GM21360 (cell line): ENCODE results near the gene NFIC.
"Not testable (repeated sequence)": the region's sequence is repeated elsewhere in the genome, so short reads cannot be mapped to it uniquely, and the experiment has no call there.

Source experiments
- ATAC-seq: cut with Tn5 transposase; IDR thresholded peaks from one replicate; pipeline ENCODE4 v1.9.1; 2021; ENCODE audit warnings: mild to moderate bottlenecking, moderate library complexity; ENCODE audit not compliant: unreplicated experiment

NFIC gene

DNA sequence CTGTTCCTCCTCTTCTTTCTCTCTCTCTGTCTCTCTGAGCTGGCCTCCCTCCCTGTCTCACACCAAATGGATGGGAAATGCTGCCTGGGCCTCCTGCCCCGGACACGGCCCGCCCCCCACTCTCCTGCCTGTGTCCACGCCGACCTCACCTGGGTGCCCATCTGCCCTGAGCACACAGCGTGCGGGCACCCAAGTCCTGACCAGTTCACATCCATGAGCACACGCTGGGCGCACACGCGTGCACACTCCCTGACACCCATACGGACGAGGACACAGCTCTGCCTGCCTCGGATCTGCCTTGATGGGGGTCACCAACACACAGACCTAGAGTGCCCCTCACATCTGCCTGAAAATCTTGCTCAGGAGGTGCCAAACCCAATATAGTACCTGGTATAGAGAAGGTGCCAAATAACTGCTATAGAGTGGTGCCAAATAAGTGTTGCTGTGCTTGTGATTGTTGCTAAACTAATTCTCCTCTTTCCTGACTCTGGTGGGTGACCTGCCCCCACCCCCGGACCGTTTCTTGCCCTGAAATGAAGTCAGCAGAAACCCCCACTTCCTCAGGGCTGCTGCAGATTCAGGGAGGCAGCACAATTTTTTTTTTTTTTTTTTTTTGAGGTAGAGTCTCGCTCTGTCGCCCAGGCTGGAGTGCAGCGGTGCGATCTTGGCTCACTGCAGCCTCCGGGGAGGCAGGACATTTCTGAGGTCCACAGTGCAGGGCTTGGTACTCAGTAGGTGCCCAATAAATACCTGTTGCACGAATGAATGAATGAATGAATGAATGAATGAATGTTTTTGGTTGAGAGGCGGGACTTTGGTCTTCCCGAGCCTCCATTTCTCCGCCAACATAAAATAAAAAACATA lies 4.6 kb downstream of the NFIC start:
- no peak for ATAC-seq

DNA sequence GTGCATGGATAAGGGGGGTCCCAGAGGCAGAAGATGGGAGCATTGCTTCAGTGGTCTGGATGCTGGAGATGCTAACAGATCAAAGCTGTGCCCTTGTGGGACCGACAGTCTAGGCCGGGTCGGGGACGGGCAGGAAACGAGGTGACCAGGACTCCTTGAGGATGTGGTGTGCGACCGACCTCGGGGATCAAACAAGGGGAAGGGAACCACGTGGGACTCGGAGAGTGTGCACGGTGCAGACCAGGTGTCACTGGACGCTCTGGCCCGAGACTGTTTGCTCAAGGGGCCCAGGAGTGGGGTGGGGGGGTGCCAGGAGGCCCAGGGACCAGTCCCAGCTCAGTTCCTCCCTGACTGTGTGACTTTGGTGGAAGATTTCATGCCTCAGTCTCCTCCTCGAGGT lies 6.0 kb downstream of the NFIC start:
- no peak for ATAC-seq

DNA sequence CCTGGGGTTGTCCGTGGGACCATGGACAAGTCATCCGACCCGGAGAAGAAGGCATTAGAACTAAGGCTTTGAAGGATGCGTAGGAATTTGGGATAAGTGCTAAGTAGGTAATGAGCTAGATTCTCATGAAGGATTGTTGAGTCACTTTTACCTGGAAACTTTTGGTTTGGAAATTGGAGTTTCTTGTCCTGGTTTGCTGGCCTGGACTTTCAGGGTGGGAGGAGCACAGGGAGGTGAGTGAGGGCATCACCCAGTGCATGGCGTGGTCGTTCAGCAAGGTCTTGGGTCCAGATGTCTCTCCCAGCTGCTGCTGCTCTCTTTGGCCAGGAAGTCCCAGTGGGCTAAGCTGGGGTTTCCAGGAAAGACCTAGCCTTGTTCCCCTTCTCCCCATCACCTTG lies 7.6 kb downstream of the NFIC start:
- no peak for ATAC-seq

DNA sequence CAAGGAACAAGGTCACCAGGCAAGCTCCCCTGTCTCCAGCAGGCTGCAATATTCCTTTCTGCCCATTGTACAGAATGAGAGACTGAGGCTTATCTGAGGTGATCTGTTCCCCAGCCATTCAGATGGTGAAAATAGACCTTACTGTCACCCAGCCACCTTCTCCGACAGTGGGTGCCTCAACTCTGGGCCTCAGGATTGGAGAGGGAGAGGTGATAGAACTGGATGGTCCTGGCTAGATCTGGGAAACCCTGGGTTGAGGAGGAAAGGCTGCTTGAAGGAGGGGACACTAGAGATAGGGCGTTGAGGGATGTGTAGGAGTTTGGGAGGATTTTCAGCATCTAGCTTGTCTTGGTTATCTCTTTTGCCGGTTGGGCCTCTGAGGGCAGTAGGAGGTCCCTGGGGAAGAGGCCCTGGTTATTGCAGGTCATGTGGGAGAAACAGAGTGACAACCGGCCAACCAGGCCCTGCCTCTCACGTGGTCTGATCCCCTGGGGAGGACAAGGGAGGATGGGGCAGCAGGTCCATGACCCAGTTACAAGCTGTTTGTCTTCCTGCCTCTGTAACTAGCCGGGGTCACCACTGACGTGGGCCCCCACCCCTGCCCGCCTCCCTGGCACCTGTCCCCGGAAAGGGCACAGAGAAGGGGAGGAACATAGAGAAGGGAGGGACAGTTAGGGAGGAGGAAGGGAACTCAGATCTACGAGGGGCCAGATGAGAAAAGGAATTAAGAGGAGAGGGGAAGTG lies 8.2 kb downstream of the NFIC start:
- ATAC-seq: no peak

DNA sequence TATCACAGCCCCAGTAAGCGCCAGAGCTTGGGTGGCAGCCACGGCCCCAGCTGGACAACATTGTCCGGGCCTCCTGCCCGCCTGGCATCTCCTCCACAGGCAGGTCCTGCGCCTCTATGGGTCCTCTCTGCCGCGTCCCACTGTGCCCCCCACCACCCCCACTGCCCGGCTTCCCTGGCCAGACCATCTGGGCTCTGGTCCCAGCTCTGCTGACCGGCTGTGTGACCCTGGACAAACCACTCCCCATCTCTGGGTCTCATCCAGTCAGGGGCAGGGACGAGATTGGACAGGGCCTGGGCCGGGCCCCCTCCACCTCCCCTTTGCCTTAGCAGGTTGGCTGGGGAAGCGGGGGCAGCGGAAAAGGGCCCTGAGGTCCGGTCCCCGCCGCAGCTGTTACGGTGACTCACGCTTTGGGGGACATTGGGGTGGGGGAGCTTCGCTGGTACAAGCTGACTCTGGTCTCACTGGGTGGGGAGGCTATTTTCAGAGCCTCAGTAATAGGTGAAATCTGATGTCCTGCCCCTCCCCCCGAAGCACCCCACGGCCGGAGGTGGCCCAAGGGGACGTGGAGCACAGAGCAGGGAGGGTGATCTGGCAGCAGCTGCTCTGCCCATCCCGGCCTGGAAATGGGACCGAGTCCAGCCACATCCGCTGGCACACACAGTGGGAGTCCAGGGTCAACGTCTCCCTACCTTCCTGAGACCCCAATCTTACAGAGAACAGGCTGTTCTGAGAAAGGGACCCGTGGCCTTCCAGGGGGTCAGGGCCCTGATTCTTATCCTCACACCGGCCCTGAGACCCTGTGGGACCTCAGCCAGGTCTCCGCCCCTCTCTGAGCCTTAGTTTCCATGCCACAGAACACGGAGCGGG lies 9.1 kb downstream of the NFIC start:
- no peak for ATAC-seq

DNA sequence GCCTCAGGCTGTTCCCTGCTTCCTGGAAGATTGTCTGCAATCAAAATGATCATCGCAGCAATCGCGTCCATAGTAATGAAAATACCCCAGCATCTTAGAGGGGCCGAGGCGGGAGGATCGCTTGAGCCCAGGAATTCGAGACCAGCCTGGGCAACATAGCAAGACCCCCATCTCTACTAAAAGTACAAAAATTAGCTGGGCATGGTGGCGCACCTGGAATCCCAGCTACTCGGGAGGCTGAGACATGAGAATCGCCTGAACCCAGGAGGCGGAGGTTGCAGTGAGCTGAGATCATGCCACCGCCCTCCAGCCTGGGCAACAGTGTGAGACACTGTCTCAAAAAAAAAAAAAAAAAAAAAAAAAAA lies 9.7 kb downstream of the NFIC start:
- ATAC-seq: not testable (repeated sequence)

DNA sequence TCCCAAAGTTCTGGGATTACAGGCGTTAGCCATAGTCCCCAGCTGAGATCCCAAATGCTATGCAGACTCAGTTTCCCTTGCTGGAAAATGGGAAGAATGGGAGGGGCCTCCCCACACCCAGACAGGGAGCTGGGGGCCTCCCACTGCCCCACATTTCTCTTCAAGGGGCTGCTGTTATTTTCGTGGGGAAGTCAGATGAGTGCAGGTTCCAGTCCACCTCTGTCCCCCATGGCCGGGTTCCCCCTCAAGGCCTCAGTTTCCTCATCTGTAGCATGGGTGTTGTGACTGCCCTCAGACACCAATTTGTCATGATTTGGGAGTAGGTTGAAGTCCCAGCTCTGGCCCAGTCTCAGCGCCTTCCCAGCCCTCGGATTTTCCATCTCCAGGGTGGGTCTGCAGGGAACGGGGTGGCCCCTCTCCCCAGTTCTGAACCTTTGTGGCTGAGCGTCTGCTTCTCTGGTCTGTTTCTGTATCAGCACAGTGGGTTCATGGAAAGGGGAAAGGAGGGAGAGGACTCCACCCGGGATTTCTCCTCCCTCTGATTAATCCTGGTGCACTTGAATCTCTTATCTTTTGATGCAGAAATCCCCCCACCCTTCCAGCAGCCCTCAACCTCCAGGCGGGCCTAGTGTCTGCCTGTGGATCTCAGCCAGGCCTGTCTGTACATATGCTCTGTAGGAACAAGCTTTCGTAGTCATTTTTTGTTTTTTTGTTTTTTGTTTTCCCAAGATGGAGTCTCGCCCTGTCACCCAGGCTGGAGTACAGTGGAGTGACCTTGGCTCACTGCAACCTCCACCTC lies 12.2 kb downstream of the NFIC start:
- ATAC-seq: no peak

DNA sequence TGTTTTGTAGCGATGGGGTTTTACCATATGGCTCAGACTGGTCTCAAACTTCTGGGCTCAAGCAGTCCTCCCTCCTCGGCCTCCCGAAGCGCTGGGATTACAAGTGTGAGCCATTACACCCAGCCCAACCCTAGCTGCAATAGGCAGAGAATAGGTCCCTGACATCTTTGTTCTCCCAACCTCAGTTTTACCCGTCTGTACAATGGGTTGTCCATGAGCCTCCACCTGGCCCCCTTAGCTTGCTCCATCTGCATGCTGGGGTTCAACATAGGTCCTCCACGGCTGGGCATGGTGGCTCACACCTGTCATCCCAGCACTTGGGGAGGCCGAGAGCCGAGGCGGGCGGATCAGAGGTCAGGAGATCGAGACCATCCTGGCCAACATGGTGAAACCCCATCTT lies 14.4 kb downstream of the NFIC start:
- no peak for ATAC-seq

DNA sequence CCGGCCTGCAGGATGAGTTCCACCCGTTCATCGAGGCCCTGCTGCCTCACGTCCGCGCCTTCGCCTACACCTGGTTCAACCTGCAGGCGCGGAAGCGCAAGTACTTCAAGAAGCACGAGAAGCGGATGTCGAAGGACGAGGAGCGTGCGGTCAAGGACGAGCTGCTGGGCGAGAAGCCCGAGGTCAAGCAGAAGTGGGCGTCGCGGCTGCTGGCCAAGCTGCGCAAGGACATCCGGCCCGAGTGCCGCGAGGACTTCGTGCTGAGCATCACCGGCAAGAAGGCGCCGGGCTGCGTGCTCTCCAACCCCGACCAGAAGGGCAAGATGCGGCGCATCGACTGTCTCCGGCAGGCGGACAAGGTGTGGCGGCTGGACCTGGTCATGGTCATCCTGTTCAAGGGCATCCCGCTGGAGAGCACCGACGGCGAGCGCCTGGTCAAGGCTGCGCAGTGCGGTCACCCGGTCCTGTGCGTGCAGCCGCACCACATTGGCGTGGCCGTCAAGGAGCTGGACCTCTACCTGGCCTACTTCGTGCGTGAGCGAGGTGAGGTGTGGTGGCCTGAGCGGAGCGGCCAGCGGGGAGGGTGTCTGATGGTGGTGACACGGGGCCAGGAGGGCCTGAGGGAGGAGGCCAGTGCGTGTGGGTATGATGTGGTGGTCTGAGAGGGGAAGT lies 15.5 kb downstream of the NFIC start:
- ATAC-seq: no peak

DNA sequence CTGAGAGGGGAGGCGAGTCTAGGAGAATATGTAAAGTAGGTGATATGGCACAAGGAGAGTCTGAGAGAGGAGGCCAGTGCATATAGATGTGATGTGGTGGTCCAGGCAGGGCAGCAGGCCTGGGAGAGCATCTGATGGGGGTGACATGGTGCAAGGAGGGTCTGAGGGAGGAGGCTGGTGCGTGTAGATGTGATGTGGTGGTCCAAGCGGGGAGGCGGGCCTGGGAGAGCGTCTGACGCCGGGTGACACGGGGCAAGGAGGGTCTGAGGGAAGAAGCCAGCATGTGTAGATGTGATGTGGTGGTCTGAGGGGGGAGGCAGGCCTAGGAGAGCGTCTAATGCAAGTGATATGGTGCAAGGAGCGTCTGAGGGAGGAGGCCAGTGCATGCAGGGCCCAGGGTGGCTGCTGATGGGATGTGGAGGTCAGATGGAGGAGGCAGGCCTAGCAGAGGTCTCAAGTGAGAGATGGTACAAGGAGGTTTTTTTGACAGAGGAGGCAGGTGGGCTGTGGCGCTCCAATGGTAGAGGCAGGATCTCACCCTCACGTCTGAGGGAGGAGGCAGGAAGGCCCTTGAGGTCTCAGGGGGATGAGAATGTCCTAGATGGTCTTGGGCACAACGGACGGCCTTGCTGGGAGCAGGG lies 16.2 kb downstream of the NFIC start:
- no peak for ATAC-seq

DNA sequence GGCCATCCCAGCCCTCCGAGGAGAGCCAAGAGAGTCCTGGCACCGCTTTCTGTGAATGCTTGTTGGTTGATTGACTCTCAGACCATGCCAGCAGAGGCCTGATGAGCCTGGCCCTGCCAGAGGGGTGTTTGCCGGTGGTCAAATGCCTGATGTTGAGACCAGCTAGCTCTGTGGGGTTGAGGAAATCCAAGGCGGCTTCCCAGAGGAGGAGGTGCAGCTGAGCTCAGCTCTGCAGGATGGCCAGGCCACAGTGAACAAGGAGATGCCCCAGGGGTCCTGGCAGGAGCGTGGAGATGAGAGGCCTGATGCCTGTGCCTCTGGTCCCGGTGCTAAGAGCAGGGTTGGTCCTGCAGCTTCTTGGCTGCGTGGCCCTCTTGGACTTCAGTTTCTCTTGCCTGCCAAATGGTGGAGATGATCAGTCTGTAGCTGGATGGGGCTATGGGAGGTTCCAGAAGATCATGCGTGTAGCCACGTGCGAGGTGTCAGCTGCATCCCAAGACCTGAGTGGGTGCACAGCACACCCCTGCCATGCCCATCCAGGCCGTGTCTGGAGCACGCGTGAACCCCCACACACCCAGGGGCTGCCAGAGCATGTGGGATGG lies 16.8 kb downstream of the NFIC start:
- ATAC-seq: no peak

DNA sequence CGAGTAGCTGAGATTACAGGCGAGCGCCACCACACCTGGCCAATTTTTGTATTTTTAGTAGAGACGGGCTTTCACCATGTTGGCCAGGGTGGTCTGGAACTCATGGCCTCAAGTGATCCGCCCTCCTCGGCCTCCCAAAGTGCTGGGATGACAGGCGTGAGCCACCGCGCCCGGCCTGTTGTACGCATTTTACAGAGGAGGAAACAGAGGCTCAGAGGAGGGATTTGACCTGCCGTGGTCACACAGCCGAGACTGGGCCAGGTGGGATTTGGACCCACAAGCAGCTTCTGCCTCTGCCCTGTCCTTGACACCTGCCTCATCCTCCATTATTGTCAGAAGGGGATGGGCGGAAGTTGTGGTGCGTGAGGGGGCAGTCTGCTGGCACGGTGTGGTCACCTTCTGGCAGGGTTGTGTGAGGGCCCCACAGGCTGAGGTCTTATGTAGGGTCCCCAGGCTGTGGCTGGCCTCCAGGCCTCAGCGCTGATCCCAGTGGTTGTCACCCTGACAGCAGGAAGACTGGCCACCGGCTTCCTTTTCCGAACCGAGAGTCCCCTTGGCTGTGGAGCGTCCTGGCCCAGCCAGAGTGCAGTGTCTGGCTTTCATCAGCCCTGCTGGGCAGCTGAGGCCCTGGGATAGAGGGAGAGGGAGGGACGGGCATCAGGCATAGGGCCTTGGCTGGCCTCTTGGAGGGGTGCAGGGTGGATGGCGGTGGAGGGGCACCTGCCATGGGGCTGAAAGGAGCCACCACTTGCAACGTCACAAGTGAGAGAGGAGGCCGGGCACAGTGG lies 20.3 kb downstream of the NFIC start:
- ATAC-seq: no peak

DNA sequence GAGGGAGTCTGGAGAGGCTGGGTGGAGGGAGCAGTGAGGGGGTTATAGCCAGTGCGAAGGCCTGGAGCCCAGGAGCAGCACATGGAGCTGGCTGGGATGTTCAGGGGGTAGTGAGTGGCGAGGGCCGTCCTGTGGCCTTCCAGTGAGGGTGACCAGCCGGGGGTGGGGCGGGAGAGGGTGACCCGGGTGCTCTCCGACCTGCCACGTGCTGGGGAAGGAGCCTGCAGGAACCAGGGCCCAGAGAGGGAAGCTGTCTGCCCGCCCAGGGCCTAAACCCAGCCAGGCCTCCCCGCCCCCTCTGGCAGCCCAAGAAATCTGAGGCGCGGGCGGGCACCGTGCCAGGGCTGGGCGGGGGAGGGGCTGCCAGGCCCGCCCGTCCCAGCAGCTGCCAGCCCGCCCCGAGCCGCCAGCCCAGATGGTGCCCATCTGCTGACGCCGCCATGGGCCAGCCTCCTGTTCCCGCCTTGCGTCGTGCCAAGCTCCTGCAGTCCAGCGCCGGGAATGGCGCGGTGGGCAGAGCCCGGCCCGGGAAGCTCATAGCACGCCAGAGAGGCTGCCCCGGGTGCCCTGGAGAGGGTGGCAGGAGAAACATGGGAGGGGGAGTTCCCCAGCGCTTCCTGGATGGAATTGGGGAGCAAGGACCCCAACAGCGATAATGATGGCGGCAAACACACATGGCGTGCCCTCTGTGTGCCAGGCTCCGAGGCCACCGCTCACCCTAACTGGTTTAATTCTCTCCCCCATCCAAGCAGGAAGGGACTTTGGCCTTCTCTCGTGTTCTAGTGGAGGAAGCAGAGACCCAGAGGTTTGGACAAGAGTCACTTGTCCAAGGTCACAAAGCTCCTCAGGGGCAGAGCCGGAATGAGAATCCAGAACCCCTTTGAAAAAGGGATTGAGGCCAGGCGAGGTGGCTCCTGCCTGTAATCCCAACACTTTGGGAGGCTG lies 21.5 kb downstream of the NFIC start:
- no peak for ATAC-seq

DNA sequence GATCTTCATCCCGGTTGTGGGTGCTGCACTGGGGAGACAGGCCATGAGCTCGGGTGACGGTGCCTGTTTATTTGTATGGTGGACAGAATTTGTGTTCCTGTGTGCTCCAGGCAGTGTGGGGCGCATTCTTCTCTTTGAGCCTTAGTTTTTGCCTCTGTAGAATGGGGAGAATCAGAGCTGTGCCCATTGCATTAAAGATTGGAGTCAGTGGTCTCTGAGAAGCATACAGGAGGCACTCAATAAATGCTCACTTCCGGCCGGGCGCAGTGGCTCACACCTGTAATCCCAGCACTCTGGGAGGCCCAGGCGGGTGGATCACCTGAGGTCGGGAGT lies 23.0 kb downstream of the NFIC start:
- no peak for ATAC-seq

DNA sequence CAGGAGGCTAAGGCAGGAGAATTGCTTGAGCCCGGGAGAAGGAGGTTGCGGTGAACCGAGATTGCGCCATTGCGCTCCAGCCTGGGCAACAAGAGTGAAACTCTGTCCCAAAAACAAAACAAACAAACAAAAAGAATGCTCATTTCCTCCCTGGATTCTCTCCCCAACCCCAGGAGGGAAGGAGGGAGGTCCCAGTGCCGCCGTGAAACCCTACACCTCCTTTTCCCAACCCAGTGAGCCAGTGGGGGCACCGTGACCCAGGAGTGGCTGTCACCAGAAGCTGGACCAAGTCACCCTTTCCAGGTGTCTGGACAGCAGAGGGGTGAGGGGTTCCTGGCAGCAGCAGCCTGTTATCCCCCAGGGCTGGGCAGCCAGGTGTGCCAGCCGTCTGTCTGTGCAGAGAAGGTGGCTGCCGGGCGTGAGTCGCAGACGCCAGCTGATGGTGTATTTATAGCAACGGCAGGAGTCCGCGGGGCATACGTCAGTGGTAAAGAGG lies 23.5 kb downstream of the NFIC start:
- ATAC-seq: no peak

DNA sequence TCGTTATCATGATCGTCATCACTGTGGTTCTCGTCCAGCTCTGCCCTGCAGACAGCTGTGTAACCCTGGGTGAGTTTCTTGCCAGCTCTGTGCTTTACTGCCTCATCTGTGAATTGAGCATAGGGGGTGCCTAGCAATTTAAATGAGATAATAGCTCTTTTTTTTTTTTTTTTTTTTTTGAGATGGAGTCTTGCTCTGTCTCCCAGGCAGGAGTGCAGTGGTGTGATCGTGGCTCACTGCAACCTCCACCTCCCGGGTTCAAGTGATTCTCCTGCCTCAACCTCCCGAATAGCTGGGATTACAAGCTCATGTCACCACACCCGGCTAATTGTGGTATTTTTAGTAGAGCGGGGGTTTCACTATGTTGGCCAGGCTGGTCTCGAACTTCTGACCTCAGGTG lies 25.5 kb downstream of the NFIC start:
- not testable (repeated sequence) for ATAC-seq

DNA sequence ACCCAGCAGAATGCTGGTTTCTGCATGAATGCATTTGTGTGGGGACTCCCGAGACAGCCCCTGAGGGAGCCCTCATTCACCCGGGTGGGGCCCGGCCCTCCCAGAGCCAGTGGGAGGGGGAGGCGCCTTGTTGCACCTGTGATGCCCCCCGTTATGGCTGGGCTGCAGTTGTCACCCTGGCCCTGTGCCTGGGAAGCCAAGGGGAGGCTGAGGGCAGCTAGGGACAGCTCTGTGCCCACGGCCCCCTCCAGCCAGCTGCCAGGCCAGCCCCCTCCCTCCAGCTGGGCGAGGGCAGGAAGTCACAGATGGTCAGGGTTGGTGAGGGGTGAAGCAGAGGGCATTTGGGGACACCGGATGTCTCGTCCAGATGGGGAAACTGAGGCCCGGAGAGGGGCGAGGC lies 26.1 kb downstream of the NFIC start:
- ATAC-seq: no peak
